Glutamatergic neuron (in vitro differentiated cells): ENCODE results near the gene SNN. TPM values are rescaled to one million over a fixed set of nuclear protein-coding genes. Genes with fewer than 3 reads are reported as not detected.

Experiments used
- DNase-seq: peaks from one replicate; pipeline ENCODE4 v3.0.0; 2022
- H3K27ac Mint-ChIP-seq: one replicate; pipeline ENCODE4 v1.8.0; 2020; ENCODE audit warnings: mild to moderate bottlenecking, mixed read lengths, inconsistent platforms; ENCODE audit not compliant: unreplicated experiment
- H3K27me3 Mint-ChIP-seq: one replicate; pipeline ENCODE4 v1.8.0; 2020; ENCODE audit warnings: mild to moderate bottlenecking, moderate library complexity, mixed read lengths, inconsistent platforms; ENCODE audit not compliant: unreplicated experiment
- H3K36me3 Mint-ChIP-seq: one replicate; pipeline ENCODE4 v1.8.0; 2020; ENCODE audit warnings: mild to moderate bottlenecking, mixed read lengths, inconsistent platforms; ENCODE audit not compliant: unreplicated experiment
- H3K4me1 Mint-ChIP-seq: one replicate; pipeline ENCODE4 v1.8.0; 2020; ENCODE audit warnings: mild to moderate bottlenecking, low read depth, mixed read lengths, inconsistent platforms; ENCODE audit not compliant: unreplicated experiment
- H3K4me3 Mint-ChIP-seq: one replicate; pipeline ENCODE4 v1.8.0; 2020; ENCODE audit warnings: mild to moderate bottlenecking, mixed read lengths, inconsistent platforms; ENCODE audit not compliant: unreplicated experiment
- H3K9me3 Mint-ChIP-seq: one replicate; pipeline ENCODE4 v1.8.0; 2020; ENCODE audit warnings: mild to moderate bottlenecking, moderate library complexity, mixed read lengths, inconsistent platforms; ENCODE audit not compliant: unreplicated experiment
- CTCF ChIP-seq: fragments of 200-600 bp; sonication (generic); IDR thresholded peaks from one replicate; pipeline ENCODE4 v1.5.0; 2021; ENCODE audit not compliant: partially characterized antibody, unreplicated experiment
- total RNA-seq: library from RNA; stranded (reverse); fragmentation: NEBNext Ultra II Directional; extraction: Animal tissue kit (Norgen Biotek cat#: 25700); gene quantifications from one replicate; pipeline ENCODE4 v1.2.1, GENCODE V29; 2021; ENCODE audit not compliant: unreplicated experiment

The SNN gene
- total RNA-seq, 1 donor from 2014 or later: 491 TPM

GRCh38 chr16:11676799-11677198 lies 8.5 kb downstream of the SNN start:
- Mint-ChIP-seq H3K27ac (peak overlapping the region; percentile 77), H3K27me3 (peaks cover 26% of the 10 kb centered on the region), H3K4me3 (peak overlapping the region; percentile 63)

GRCh38 chr16:11677451-11677951 lies 9.2 kb downstream of the SNN start:
- H3K4me1 Mint-ChIP-seq: peaks cover 54% of the 10 kb centered on the region
- H3K4me3 Mint-ChIP-seq: peak overlapping the region; percentile 25
- no peak for TF ChIP-seq CTCF
- peaks cover 17% of the 10 kb centered on the region for H3K9me3 Mint-ChIP-seq
- H3K36me3 Mint-ChIP-seq: no peaks in the 10 kb centered on the region
- H3K27me3 Mint-ChIP-seq: peaks cover 26% of the 10 kb centered on the region
- DNase-seq: no peak
- peak overlapping the region; percentile 77 for H3K27ac Mint-ChIP-seq

More at GRCh38 chr16:11676799-11677198, 8.5 kb downstream of the SNN start:
- DNase-seq: no peak
- TF ChIP-seq CTCF: no peak
- Mint-ChIP-seq H3K9me3 (peaks cover 23% of the 10 kb centered on the region), H3K4me1 (peaks cover 52% of the 10 kb centered on the region), H3K36me3 (no peaks in the 10 kb centered on the region)

- DNase-seq: no peak
- no peak for TF ChIP-seq CTCF
- Mint-ChIP-seq H3K27ac (peak overlapping the region; percentile 77), H3K4me1 (peaks cover 56% of the 10 kb centered on the region), H3K4me3 (peak overlapping the region; percentile 25), H3K27me3 (peaks cover 28% of the 10 kb centered on the region), H3K9me3 (peaks cover 16% of the 10 kb centered on the region), H3K36me3 (no peaks in the 10 kb centered on the region)
Observed at GRCh38 chr16:11677959-11678881, 10.0 kb downstream of the SNN start.

- Mint-ChIP-seq H3K27ac (peak overlapping the region; percentile 78), H3K36me3 (no peaks in the 10 kb centered on the region), H3K9me3 (peaks cover 16% of the 10 kb centered on the region), H3K4me1 (peaks cover 57% of the 10 kb centered on the region), H3K4me3 (peak overlapping the region; percentile 20), H3K27me3 (peaks cover 30% of the 10 kb centered on the region)
- no peak for DNase-seq
- TF ChIP-seq CTCF: no peak
Observed at GRCh38 chr16:11679250-11679649, 11.0 kb downstream of the SNN start.
